Prostate gland (tissue), 2 donors: ENCODE measurements around the gene PDGFC.

ENCODE experiments used
- CTCF ChIP-seq, 4 experiments: fragments of 200-600 bp in 2 of 4; fragments of 450-650 bp in 2 of 4; sonication (generic) in 2 of 4; IDR thresholded peaks; 1 replicate in 3 of 4; 2 replicates in 1 of 4; pipeline ENCODE4 v1.5.1; 2016 to 2019; ENCODE audit warnings: antibody characterized with exemption in 4 of 4, mild to moderate bottlenecking in 2 of 4, moderate library complexity in 2 of 4
- POLR2AphosphoS5 ChIP-seq: sonication (generic); formaldehyde crosslinking; IDR thresholded peaks from one replicate; pipeline ENCODE4 v1.6.1; 2017; ENCODE audit warnings: antibody characterized with exemption

GRCh38 chr4:156778606-156779005, 193.0 kb downstream of the PDGFC start:
- TF ChIP-seq POLR2AphosphoS5: peak; percentile 37
- no peak for TF ChIP-seq CTCF (IDR thresholded peaks at IDR 0.05)
